ENCODE data around the gene EIPR1. TPM values are rescaled to one million over a fixed set of nuclear protein-coding genes. Genes with fewer than 3 reads are reported as not detected.
A peak's percentile ranks its signal among the peaks of the same experiment; 100 is the strongest.

The EIPR1 gene
- total RNA-seq, 2 donors from 2014 or later: 13.5 TPM

DNA sequence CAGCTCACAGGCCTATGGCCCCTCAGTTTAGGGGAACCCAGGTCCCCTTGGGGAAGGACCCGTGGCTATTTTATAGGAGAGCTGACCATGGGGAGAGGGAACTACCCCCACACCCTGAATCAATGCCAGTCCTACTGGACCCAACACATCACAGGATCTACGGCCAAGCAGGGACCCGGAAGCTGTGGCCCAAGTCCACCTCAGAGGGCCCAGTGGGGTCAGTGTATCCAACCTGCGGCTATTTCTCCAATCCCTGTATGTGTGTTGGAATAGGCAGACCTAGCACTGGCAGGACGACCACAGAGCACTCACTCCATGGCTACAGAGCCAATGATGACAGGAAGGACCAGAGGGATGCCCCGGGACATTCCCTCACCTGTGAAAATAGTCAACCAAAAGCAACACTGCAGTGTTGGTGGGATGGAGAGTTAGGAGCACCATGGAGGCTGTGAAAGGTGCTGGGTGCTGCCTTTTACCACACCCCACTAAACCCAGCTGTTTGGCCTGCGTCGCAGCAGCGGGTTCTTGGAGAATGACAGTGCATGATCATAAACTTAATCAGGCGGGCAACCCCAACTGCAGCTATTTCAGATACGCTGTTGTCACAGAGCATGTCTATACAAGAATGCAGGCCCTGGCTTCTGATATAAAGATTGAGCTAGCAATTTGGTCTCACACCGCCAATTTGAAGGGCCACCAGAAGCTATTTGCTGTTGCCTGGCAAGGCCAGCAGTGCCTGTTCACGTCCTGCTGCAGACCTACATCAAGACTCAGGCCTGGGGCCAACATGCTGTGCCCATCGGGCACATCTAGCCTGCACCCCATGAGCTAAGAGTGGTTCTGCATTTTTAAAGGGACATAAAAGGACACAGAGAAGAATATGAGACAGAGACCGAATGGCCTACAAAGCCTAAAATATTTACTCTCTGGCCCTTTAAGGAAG lies 110.4 kb downstream of the EIPR1 start:
- Histone ChIP-seq H3K27me3 (no peaks in the 10 kb centered on the region), H3K4me3 (no peak overlapping the region), H3K36me3 (replicated peaks in 1 of 2; ENCODE audit: insufficient read depth in 1 of 2, low read depth in 2 of 2) (no peaks in the 10 kb centered on the region), H3K27ac (no peak overlapping the region), H3K9me3 (no peaks in the 10 kb centered on the region), H3K4me1 (no peaks in the 10 kb centered on the region)
- no peak for DNase-seq
- no peak for TF ChIP-seq POLR2A (IDR thresholded peaks at IDR 0.05)
- ATAC-seq: no peak
- 85 to 88% methylated on average over 10 to 15 of the region's 15 CpGs for WGBS, 2 donors
- intact Hi-C loops (cut with DNase I): no loop called here

- H3K36me3 ChIP-seq (replicated peaks in 1 of 2; ENCODE audit: insufficient read depth in 1 of 2, low read depth in 2 of 2): no peaks in the 10 kb centered on the region
- DNase-seq (no peak), ATAC-seq (no peak)
- intact Hi-C loops (cut with DNase I): no loop called here
- H3K27me3 ChIP-seq: no peaks in the 10 kb centered on the region
- no peaks in the 10 kb centered on the region for H3K9me3 ChIP-seq
- no peaks in the 10 kb centered on the region for H3K4me1 ChIP-seq
- 85 to 89% methylated on average over 16 to 20 of the region's 20 CpGs for WGBS, 2 donors
- TF ChIP-seq, protein P1, sequence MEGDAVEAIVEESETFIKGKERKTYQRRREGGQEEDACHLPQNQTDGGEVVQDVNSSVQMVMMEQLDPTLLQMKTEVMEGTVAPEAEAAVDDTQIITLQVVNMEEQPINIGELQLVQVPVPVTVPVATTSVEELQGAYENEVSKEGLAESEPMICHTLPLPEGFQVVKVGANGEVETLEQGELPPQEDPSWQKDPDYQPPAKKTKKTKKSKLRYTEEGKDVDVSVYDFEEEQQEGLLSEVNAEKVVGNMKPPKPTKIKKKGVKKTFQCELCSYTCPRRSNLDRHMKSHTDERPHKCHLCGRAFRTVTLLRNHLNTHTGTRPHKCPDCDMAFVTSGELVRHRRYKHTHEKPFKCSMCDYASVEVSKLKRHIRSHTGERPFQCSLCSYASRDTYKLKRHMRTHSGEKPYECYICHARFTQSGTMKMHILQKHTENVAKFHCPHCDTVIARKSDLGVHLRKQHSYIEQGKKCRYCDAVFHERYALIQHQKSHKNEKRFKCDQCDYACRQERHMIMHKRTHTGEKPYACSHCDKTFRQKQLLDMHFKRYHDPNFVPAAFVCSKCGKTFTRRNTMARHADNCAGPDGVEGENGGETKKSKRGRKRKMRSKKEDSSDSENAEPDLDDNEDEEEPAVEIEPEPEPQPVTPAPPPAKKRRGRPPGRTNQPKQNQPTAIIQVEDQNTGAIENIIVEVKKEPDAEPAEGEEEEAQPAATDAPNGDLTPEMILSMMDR (IDR thresholded peaks at IDR 0.05): no peak
- TF ChIP-seq POLR2A (IDR thresholded peaks at IDR 0.05): no peak
- no peak overlapping the region for H3K4me3 ChIP-seq
- H3K27ac ChIP-seq: no peak overlapping the region
These were observed 111.4 kb downstream of the EIPR1 start for GRCh38 chr2:3265981-3266924.

- H3K4me3 ChIP-seq: no peak overlapping the region
- no peaks in the 10 kb centered on the region for H3K36me3 ChIP-seq (replicated peaks in 1 of 2; ENCODE audit: insufficient read depth in 1 of 2, low read depth in 2 of 2)
- WGBS, 2 donors: 88 to 95% methylated on average over 8 of the region's 8 CpGs
- intact Hi-C loops (cut with DNase I): no loop called here
- H3K9me3 ChIP-seq: no peaks in the 10 kb centered on the region
- H3K27ac ChIP-seq: no peak overlapping the region
- TF ChIP-seq POLR2A (IDR thresholded peaks at IDR 0.05): no peak
- TF ChIP-seq, protein P1 (IDR thresholded peaks at IDR 0.05): no peak
- H3K4me1 ChIP-seq: no peaks in the 10 kb centered on the region
- no peak for DNase-seq
- no peaks in the 10 kb centered on the region for H3K27me3 ChIP-seq
- no peak for ATAC-seq
These were observed 112.1 kb downstream of the EIPR1 start for GRCh38 chr2:3265471-3265870.

- ATAC-seq: no peak
- H3K27me3 ChIP-seq: no peaks in the 10 kb centered on the region
- H3K36me3 ChIP-seq (replicated peaks in 1 of 2; ENCODE audit: insufficient read depth in 1 of 2, low read depth in 2 of 2): no peaks in the 10 kb centered on the region
- H3K4me1 ChIP-seq: no peaks in the 10 kb centered on the region
- no peak overlapping the region for H3K27ac ChIP-seq
- 78 to 82% methylated on average over 12 of the region's 12 CpGs for WGBS, 2 donors
- H3K4me3 ChIP-seq: no peak overlapping the region
- TF ChIP-seq, protein P1 (IDR thresholded peaks at IDR 0.05): no peak
- TF ChIP-seq POLR2A (IDR thresholded peaks at IDR 0.05): no peak
- intact Hi-C loops (cut with DNase I): no loop called here
- H3K9me3 ChIP-seq: no peaks in the 10 kb centered on the region
- DNase-seq: peak in 1 of 4 donors; percentile 38
These were observed 113.4 kb downstream of the EIPR1 start for GRCh38 chr2:3264010-3264744.
